Measurements from ENCODE around the gene COCH.

The COCH gene

DNA sequence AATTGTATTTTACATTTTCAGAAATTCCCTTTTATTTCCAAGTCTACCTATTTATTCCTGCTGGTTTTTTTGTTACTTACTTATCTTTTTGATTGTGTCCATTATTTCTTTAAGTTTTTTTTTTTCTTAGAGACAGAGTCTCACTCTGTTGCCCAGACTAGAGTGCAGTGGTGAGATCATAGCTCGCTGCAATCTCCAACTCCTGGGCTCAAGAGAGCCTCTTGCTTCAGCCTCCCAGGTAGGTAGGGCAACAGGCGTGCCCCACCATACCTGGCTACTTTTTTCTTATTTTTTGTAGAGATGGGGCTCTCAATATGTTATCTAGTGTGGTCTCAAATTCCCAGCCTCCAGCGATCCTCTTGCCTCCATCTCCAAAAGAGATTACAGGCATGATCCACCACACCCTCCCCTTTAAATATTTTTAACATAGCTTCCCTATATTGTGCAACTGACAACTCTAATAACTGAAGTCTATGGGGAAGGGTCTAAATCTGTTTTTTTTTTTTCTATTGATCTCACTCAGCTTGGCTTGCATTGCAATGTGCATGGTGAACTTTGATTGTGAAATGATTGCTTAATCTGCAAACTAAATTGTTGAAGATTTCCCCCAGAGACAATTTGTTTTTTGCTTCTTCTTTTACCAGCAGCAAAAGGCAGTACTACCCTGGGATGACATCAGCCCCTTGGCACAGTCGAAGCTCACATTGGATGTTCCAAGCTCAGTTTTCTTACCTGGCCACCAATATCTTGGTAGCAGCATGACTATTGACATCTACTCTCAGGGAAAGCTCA lies 25.7 kb upstream of the COCH start:
- no peak for TF ChIP-seq CTCF (conservative IDR thresholded peaks at IDR 0.05)
- no peak overlapping the region for H3K27ac ChIP-seq

DNA sequence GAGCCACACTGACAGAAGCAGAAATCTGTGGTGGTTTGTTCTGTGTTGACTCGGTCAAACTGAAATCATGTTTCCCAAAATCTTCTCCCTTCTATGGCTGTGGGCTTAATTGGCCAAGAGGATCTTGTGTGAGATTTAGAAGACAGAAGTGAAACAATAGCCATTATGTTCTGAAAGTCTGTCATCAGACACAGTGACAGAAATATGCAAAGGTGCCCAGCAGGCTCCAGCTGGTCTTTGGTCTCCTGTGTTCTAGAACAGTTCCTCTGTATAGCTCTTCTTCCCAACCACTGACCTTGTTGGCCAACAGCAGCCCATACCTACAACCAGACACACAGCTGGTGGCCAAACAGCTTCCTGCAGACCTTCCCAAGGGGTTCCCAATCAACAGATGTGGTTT lies 25.0 kb upstream of the COCH start:
- no peak for TF ChIP-seq CTCF (conservative IDR thresholded peaks at IDR 0.05)
- no peak overlapping the region for H3K27ac ChIP-seq

- H3K27ac ChIP-seq = no peak overlapping the region
- TF ChIP-seq CTCF (conservative IDR thresholded peaks at IDR 0.05) = no peak
These were observed 24.4 kb upstream of the COCH start for GRCh38 chr14:30849983-30850382.

GRCh38 chr14:30853946-30854345 lies 20.4 kb upstream of the COCH start:
- TF ChIP-seq CTCF (conservative IDR thresholded peaks at IDR 0.05) = no peak
- no peak overlapping the region for H3K27ac ChIP-seq

DNA sequence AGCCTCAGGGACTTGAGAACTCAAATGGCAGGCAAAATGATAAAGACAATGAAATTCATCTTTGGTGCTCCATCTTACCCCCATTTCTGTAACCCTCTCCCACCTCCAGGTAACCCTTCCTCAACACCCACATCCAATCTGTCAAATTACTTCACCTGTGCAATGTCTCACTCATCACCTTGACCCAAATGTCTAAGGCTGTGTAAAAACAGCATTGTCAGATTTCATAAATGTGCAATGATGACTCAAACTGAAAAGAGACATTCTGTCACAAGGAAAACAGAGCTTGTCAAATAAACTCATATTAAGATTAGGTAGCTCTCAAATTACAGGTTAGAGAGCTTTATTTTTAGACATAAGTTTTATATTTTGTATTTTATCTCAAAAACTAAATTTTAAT lies 19.9 kb upstream of the COCH start:
- no peak for TF ChIP-seq CTCF (conservative IDR thresholded peaks at IDR 0.05)
- no peak overlapping the region for H3K27ac ChIP-seq

DNA sequence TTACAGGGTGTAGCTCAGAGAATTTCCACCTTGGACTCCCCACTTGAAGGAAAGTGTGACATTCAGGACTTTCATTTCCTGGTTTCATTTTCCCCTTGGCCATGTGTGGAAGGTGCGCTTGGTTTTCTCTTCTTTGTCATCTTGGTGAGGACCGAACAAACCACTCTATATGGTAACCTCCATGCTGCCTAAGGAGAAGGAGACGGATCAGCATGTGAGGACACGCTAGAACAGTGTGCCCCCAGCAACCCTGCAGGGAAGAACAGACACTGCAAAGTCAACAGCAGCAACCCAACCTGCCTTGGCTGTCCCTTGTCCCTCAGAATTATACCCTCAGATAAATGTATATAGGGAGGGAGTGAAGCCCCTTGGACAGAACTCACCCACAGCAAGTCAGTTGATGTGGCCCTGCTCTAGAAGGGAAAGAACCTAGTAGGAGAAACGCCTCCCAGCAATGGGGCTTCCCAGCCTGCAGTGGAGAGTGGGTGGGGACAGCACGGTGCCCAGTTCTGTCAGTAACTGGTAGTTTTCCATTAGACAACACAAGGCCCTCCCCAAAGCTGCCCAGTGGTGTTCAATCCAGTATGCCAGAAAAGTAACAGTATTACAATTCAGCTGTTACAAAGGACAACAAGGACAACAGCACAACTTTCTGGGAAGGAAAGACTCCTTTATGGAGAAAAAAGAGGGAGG lies 18.9 kb upstream of the COCH start:
- H3K27ac ChIP-seq = no peak overlapping the region
- TF ChIP-seq CTCF (conservative IDR thresholded peaks at IDR 0.05) = no peak

GRCh38 chr14:30861200-30861599 lies 13.2 kb upstream of the COCH start:
- no peak overlapping the region for H3K27ac ChIP-seq
- no peak for TF ChIP-seq CTCF (conservative IDR thresholded peaks at IDR 0.05)
